Activated T-helper 2 cell treated with anti-CD3 and anti-CD28 coated beads, Interferon-gamma antibody, Interleukin-2, Interleukin-4, amounts not matched to agents 10 μg/mL and 5 μg/mL and 100 μg/mL, durations not matched to agents 14 hours and 24 hours and 36 hours (primary cell): Measurements from ENCODE around the gene CASP1. TPM values are rescaled to one million over a fixed set of nuclear protein-coding genes. Genes with fewer than 3 reads are reported as not detected.
"Not testable (repeated sequence)": the region's sequence is repeated elsewhere in the genome, so short reads cannot be mapped to it uniquely, and the experiment has no call there.

Experiments
- DNase-seq: peaks from one replicate; pipeline ENCODE4 v3.0.0; 2021; ENCODE audit warnings: low spot score
- H3K27ac Mint-ChIP-seq: one replicate; pipeline ENCODE4 v1.8.0; 2021; ENCODE audit warnings: mixed read lengths
- H3K27me3 Mint-ChIP-seq: one replicate; pipeline ENCODE4 v1.8.0; 2021; ENCODE audit warnings: low read depth, mixed read lengths
- H3K36me3 Mint-ChIP-seq: one replicate; pipeline ENCODE4 v1.8.0; 2021; ENCODE audit warnings: low read depth, mixed read lengths
- H3K4me1 Mint-ChIP-seq: one replicate; pipeline ENCODE4 v1.8.0; 2021; ENCODE audit warnings: low read depth, mixed read lengths
- H3K4me3 Mint-ChIP-seq: one replicate; pipeline ENCODE4 v1.8.0; 2021; ENCODE audit warnings: low read depth, mild to moderate bottlenecking, moderate library complexity, mixed read lengths
- H3K9me3 Mint-ChIP-seq: one replicate; pipeline ENCODE4 v1.8.0; 2021; ENCODE audit warnings: mixed read lengths
- intact Hi-C: fragments of 100-400 bp; cut with micrococcal nuclease; formaldehyde crosslinking; loops from one replicate; pipeline ENCODE4 v1.15.1; 2023
- total RNA-seq: library from RNA; stranded (reverse); gene quantifications from 2 replicates; pipeline ENCODE4 v1.2.3, GENCODE V29; 2022

Gene CASP1
- total RNA-seq, 1 donor from 2014 or later: 11.6 TPM

GRCh38 chr11:105063245-105063941 is 28.4 kb upstream of the CASP1 start:
- intact Hi-C loops, H3K4me3 Mint-ChIP-seq, H3K36me3 Mint-ChIP-seq, H3K27me3 Mint-ChIP-seq, H3K4me1 Mint-ChIP-seq, H3K27ac Mint-ChIP-seq, H3K9me3 Mint-ChIP-seq, DNase-seq: not testable (repeated sequence)

- Mint-ChIP-seq H3K9me3 (no peaks in the 10 kb centered on the region), H3K4me1 (no peaks in the 10 kb centered on the region), H3K36me3 (no peaks in the 10 kb centered on the region), H3K27ac (no peak overlapping the region), H3K27me3 (peaks cover 10% of the 10 kb centered on the region), H3K4me3 (no peak overlapping the region)
- DNase-seq: no peak
- intact Hi-C loops: no loop called here
These were observed 22.5 kb upstream of the CASP1 start for GRCh38 chr11:105057432-105057831.

- Mint-ChIP-seq H3K27me3 (peaks cover 9% of the 10 kb centered on the region), H3K4me3 (no peak overlapping the region), H3K27ac (no peak overlapping the region), H3K9me3 (no peaks in the 10 kb centered on the region), H3K36me3 (no peaks in the 10 kb centered on the region), H3K4me1 (no peaks in the 10 kb centered on the region)
- no peak for DNase-seq
- intact Hi-C loops: no loop called here
These were observed 21.5 kb upstream of the CASP1 start for GRCh38 chr11:105056446-105056845.

GRCh38 chr11:105054723-105055493 is 20.0 kb upstream of the CASP1 start:
- no peak for DNase-seq
- Mint-ChIP-seq H3K27me3 (peaks cover 9% of the 10 kb centered on the region), H3K9me3 (no peaks in the 10 kb centered on the region), H3K4me3 (no peak overlapping the region), H3K4me1 (no peaks in the 10 kb centered on the region), H3K27ac (no peak overlapping the region), H3K36me3 (no peaks in the 10 kb centered on the region)
- intact Hi-C loops: no loop called here

GRCh38 chr11:105052487-105052886 is 17.5 kb upstream of the CASP1 start:
- Mint-ChIP-seq H3K4me3 (no peak overlapping the region), H3K27me3 (peaks cover 13% of the 10 kb centered on the region), H3K4me1 (no peaks in the 10 kb centered on the region), H3K9me3 (no peaks in the 10 kb centered on the region), H3K36me3 (no peaks in the 10 kb centered on the region), H3K27ac (no peak overlapping the region)
- DNase-seq: no peak
- intact Hi-C loops: no loop called here

GRCh38 chr11:105051559-105051958 is 16.6 kb upstream of the CASP1 start:
- H3K27ac Mint-ChIP-seq: no peak overlapping the region
- H3K36me3 Mint-ChIP-seq: no peaks in the 10 kb centered on the region
- H3K4me3 Mint-ChIP-seq: no peak overlapping the region
- no peaks in the 10 kb centered on the region for H3K9me3 Mint-ChIP-seq
- intact Hi-C loops: no loop called here
- H3K27me3 Mint-ChIP-seq: peaks cover 13% of the 10 kb centered on the region
- DNase-seq: no peak
- H3K4me1 Mint-ChIP-seq: peaks cover 2% of the 10 kb centered on the region

- Mint-ChIP-seq H3K9me3 (no peaks in the 10 kb centered on the region), H3K27me3 (peaks cover 6% of the 10 kb centered on the region), H3K36me3 (no peaks in the 10 kb centered on the region), H3K4me3 (no peak overlapping the region), H3K4me1 (peaks cover 16% of the 10 kb centered on the region), H3K27ac (no peak overlapping the region)
- intact Hi-C loops: loop anchor here (5.0 kb wide), 1 partner anchor 82 kb away; the partner anchor contains the start of gene CASP4
- no peak for DNase-seq
These were observed 14.5 kb upstream of the CASP1 start for GRCh38 chr11:105049481-105049880.

GRCh38 chr11:105046898-105047579 is 12.1 kb upstream of the CASP1 start:
- Mint-ChIP-seq H3K27ac (no peak overlapping the region), H3K4me3 (no peak overlapping the region), H3K36me3 (peaks cover 3% of the 10 kb centered on the region), H3K9me3 (no peaks in the 10 kb centered on the region), H3K27me3 (peaks cover 6% of the 10 kb centered on the region), H3K4me1 (peaks cover 32% of the 10 kb centered on the region)
- DNase-seq: no peak
- intact Hi-C loops: loop anchor here (5.0 kb wide), 1 partner anchor 80 kb away; the partner anchor contains the start of gene CASP4

GRCh38 chr11:105045676-105046296 is 10.8 kb upstream of the CASP1 start:
- peaks cover 6% of the 10 kb centered on the region for H3K27me3 Mint-ChIP-seq
- intact Hi-C loops: loop anchor here (2.0 to 5.0 kb wide), 2 partner anchors 31 to 78 kb away; partner anchors contain the start of gene CASP4
- H3K27ac Mint-ChIP-seq: peak overlapping the region; percentile 59
- H3K4me3 Mint-ChIP-seq: peak overlapping the region; percentile 35
- peaks cover 15% of the 10 kb centered on the region for H3K36me3 Mint-ChIP-seq
- no peaks in the 10 kb centered on the region for H3K9me3 Mint-ChIP-seq
- no peak for DNase-seq
- H3K4me1 Mint-ChIP-seq: peaks cover 38% of the 10 kb centered on the region

GRCh38 chr11:105044557-105045524 is 9.9 kb upstream of the CASP1 start, which contains the start of gene CARD16:
Gene CARD16 (minus strand): TSS chr11:105045335. CDS start chr11:105045297, 38 bp downstream.
- peaks cover 38% of the 10 kb centered on the region for H3K4me1 Mint-ChIP-seq
- H3K27me3 Mint-ChIP-seq: not testable (repeated sequence)
- peaks cover 23% of the 10 kb centered on the region for H3K36me3 Mint-ChIP-seq

GRCh38 chr11:105042178-105042577 is 7.2 kb upstream of the CASP1 start:
- H3K4me3 Mint-ChIP-seq: no peak overlapping the region
- H3K27me3 Mint-ChIP-seq: no peaks in the 10 kb centered on the region
- intact Hi-C loops: no loop called here
- no peak for DNase-seq
- H3K36me3 Mint-ChIP-seq: peaks cover 41% of the 10 kb centered on the region
- H3K4me1 Mint-ChIP-seq: peaks cover 38% of the 10 kb centered on the region
- H3K9me3 Mint-ChIP-seq: peaks cover 5% of the 10 kb centered on the region
- no peak overlapping the region for H3K27ac Mint-ChIP-seq

More at GRCh38 chr11:105044557-105045524, 9.9 kb upstream of the CASP1 start, which contains the start of gene CARD16:
- not testable (repeated sequence) for H3K9me3 Mint-ChIP-seq
- peak; percentile 29 for DNase-seq
- Mint-ChIP-seq H3K4me3 (peak within 1 kb of the TSS; percentile 91), H3K27ac (peak within 1 kb of the TSS; percentile 88)
- intact Hi-C loops: loop anchor here (2.0 to 5.0 kb wide), 2 partner anchors 32 to 78 kb away; partner anchors contain the start of gene CASP4
